ENCODE measurements around the gene SCFD2.

GRCh38 chr4:52982946-52983340, 382.9 kb downstream of the SCFD2 start:
- TF ChIP-seq TAF1 (IDR thresholded peaks at IDR 0.05; ENCODE audit: borderline replicate concordance, insufficient read depth, low read length), result no peak
- no peak for TF ChIP-seq POLR2AphosphoS5 (IDR thresholded peaks at IDR 0.05; ENCODE audit: low read depth, low read length)
- TF ChIP-seq REST (IDR thresholded peaks at IDR 0.05; ENCODE audit: insufficient read depth in 1 of 2, low read depth in 2 of 2, low read length in 2 of 2), result no peak
- TF ChIP-seq FOXP2 (optimal IDR thresholded peaks at IDR 0.05; ENCODE audit: borderline replicate concordance, extremely low read depth, extremely low read length, insufficient read depth), result no peak

Measured in PFSK-1 (cell line).